ENCODE measurements around the gene RASGRP4. TPM values are rescaled to one million over a fixed set of nuclear protein-coding genes. Genes with fewer than 3 reads are reported as not detected.

RASGRP4 gene
- total RNA-seq, 1 experiment from 2014 or later: not detected

DNA sequence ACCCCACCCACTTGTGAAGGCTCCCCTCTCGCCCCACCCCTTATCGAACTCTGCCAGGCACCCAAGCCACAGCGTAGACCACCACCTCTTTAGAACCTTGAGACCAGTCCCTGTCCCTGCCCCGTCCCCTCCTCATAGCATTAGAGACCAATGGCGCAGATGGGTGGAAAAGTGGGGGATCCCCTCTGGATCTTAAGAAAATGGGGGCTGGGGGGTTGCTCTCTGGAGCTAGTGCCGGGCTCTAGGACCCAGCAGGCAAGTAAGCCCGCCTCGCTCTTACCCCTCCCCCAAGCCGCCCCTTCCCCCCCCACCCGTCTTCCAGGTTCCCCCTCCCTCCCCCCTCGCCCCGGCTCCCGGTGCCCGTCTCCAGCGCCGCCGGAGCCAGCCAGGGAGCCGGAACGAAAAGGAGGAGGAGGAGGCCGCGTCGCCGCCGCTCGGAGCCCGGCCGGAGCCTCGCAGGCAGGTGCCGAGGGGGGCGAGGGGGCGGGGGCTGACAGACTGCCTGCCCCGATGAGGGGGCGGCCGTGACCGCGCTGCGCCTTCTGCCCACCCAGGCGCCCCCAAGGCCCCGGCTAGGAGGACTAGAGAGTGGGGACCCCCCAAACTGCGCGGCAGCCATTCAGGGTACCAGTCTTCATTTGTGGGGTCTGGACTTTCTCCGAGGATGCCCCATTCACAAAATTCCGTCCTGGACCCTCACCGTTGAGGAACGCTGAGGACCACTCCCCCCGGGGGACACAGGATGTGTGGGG lies 37.5 kb downstream of the RASGRP4 start, which contains the start of gene SPRED3:
Gene SPRED3, plus strand, starts transcription at position 349 of the 752 bp plus-strand sequence. CDS start 1,606 bp downstream, outside the sequence.
- peak within 1 kb of the TSS; percentile 85 for H3K4me3 ChIP-seq (ENCODE audit: low read length)
- CTCF ChIA-PET: interaction anchor here (0.7 to 1.5 kb wide), 3 partner anchors 14 to 53 kb away, joined by 7 to 26 read pairs (median 7); partner anchors contain the start of genes CATSPERG, FAM98C and PSMD8
- peak within 1 kb of the TSS; percentile 70 for H3K9ac ChIP-seq (ENCODE audit: low read length)
- ATAC-seq (peak; percentile 28), DNase-seq (peak; percentile 35)
- H3K9me3 ChIP-seq (ENCODE audit: low read length): no peaks in the 10 kb centered on the region
- intact Hi-C loops (cut with micrococcal nuclease): loop anchor here (1.0 to 5.0 kb wide), 2 partner anchors 13 to 51 kb away; partner anchors contain the start of gene CATSPERG
- H2AFZ ChIP-seq (ENCODE audit: low read length): peak within 1 kb of the TSS; percentile 74
- H3K27ac ChIP-seq (ENCODE audit: low read length): peak within 1 kb of the TSS; percentile 56
- H3K9me2 ChIP-seq (replicated peaks; ENCODE audit: low read length): no peaks in the 10 kb centered on the region
- H3F3A ChIP-seq (ENCODE audit: low read length, unreplicated experiment): no peaks in the 10 kb centered on the region
- H3K36me3 ChIP-seq (ENCODE audit: low read depth, low read length): peaks cover under 1% of the 10 kb centered on the region; the same call in 1 of the 2 replicates
- BruUV-seq (replicated peaks): TSS peak; percentile 72
- no peaks in the 10 kb centered on the region for H3K79me2 ChIP-seq (ENCODE audit: low read length)
- TF ChIP-seq EZH2 (IDR thresholded peaks at IDR 0.05; ENCODE audit: low read length, unreplicated experiment) (no peak), EZH2phosphoT487 (IDR thresholded peaks at IDR 0.05; ENCODE audit: borderline replicate concordance, low read length) (no peak)
- TF ChIP-seq, protein P1, sequence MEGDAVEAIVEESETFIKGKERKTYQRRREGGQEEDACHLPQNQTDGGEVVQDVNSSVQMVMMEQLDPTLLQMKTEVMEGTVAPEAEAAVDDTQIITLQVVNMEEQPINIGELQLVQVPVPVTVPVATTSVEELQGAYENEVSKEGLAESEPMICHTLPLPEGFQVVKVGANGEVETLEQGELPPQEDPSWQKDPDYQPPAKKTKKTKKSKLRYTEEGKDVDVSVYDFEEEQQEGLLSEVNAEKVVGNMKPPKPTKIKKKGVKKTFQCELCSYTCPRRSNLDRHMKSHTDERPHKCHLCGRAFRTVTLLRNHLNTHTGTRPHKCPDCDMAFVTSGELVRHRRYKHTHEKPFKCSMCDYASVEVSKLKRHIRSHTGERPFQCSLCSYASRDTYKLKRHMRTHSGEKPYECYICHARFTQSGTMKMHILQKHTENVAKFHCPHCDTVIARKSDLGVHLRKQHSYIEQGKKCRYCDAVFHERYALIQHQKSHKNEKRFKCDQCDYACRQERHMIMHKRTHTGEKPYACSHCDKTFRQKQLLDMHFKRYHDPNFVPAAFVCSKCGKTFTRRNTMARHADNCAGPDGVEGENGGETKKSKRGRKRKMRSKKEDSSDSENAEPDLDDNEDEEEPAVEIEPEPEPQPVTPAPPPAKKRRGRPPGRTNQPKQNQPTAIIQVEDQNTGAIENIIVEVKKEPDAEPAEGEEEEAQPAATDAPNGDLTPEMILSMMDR (conservative IDR thresholded peaks at IDR 0.05; ENCODE audit: low read depth, low read length): no peak
- peak within 1 kb of the TSS; percentile 97 for H3K4me2 ChIP-seq (ENCODE audit: low read length)
- peaks cover 7% of the 10 kb centered on the region; the same call in 1 of the 2 replicates for H3K4me1 ChIP-seq (ENCODE audit: insufficient read depth, low read length)
- no peaks in the 10 kb centered on the region for H4K20me1 ChIP-seq (ENCODE audit: low read length)
- POLR2A ChIA-PET (ENCODE audit: unreplicated experiment): interaction anchor here (0.6 to 1.5 kb wide), 5 partner anchors 14 to 435 kb away, joined by 3 to 17 read pairs (median 6); partner anchors contain the start of genes FAM98C and PSMD8
- no peaks in the 10 kb centered on the region for H3K27me3 ChIP-seq (ENCODE audit: low read length)

DNA sequence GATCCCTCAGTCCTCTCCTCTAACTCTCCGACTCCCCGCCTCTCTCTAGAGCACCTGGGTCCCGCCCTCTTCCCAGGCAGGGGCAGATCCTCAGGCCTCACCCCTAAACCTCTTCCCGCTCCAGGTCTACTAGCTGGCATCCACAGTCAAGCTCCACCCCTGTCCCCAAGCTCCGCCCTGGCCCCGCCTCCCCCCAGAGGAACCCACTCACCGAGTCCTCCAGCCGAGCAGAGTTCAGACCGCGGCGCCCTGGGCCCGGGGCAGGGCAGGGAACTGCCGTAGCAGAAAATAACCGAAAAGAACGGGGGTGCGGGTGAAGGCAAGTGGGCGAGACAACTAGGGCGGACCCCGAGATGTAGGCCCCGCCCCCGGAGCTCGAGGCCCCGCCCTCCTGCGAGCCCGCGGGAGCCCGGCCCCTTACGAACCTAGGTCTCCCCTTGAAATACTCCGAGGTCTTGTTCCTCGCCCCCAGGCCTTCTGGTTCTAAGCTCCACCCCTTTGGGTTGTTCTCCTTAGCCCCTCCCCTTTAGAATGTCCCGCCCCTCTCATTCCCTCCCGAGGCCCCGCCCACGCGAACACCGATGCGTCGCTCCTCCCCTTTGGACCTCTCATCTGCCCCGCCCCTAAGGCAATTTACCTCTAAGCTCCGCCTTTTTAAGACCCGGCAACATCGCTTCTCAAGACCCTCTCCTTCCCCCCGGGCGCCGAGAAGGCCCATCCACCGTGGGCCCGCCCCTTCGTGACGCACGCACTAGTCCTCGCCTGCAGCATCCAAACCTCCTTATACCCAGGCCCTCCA lies 38.3 kb downstream of the RASGRP4 start, which contains the start of gene GGN:
Gene GGN, minus strand, starts transcription at position 485 of the 799 bp plus-strand sequence. CDS start 773 bp downstream, outside the sequence.
- CTCF ChIA-PET: interaction anchor here (0.7 to 1.5 kb wide), 3 partner anchors 14 to 52 kb away, joined by 7 to 26 read pairs (median 7); partner anchors contain the start of genes CATSPERG, FAM98C and PSMD8
- Histone ChIP-seq H2AFZ (ENCODE audit: low read length) (peak within 1 kb of the TSS; percentile 74), H4K20me1 (ENCODE audit: low read length) (no peaks in the 10 kb centered on the region), H3K4me1 (ENCODE audit: insufficient read depth, low read length) (peaks cover 7% of the 10 kb centered on the region; the same call in 1 of the 2 replicates), H3K27me3 (ENCODE audit: low read length) (no peaks in the 10 kb centered on the region), H3K9ac (ENCODE audit: low read length) (peak within 1 kb of the TSS; percentile 70), H3K79me2 (ENCODE audit: low read length) (no peaks in the 10 kb centered on the region), H3K4me3 (ENCODE audit: low read length) (peak within 1 kb of the TSS; percentile 85), H3K36me3 (ENCODE audit: low read depth, low read length) (peaks cover 4% of the 10 kb centered on the region; the same call in 1 of the 2 replicates), H3K9me2 (replicated peaks; ENCODE audit: low read length) (no peaks in the 10 kb centered on the region), H3K9me3 (ENCODE audit: low read length) (no peaks in the 10 kb centered on the region), H3K4me2 (ENCODE audit: low read length) (peak within 1 kb of the TSS; percentile 97), H3K27ac (ENCODE audit: low read length) (peak within 1 kb of the TSS; percentile 56), H3F3A (ENCODE audit: low read length, unreplicated experiment) (no peaks in the 10 kb centered on the region)
- ATAC-seq (peak; percentile 70), DNase-seq (peak; percentile 87)
- POLR2A ChIA-PET (ENCODE audit: unreplicated experiment): interaction anchor here (0.6 to 1.5 kb wide), 5 partner anchors 13 to 498 kb away, joined by 3 to 17 read pairs (median 6); partner anchors contain the start of genes FAM98C and PSMD8
- TF ChIP-seq, protein P1 (conservative IDR thresholded peaks at IDR 0.05; ENCODE audit: low read depth, low read length): no peak
- TF ChIP-seq EZH2 (IDR thresholded peaks at IDR 0.05; ENCODE audit: low read length, unreplicated experiment) (no peak), EZH2phosphoT487 (IDR thresholded peaks at IDR 0.05; ENCODE audit: borderline replicate concordance, low read length) (no peak)
- intact Hi-C loops (cut with micrococcal nuclease): loop anchor here (1.0 to 5.0 kb wide), 2 partner anchors 12 to 50 kb away; partner anchors contain the start of gene CATSPERG
- no TSS peak for BruUV-seq (replicated peaks)

All from PC-3 (cell line).